ENCODE measurements around the gene EFHC1. TPM values are rescaled to one million over a fixed set of nuclear protein-coding genes. Genes with fewer than 3 reads are reported as not detected.
"Not testable (repeated sequence)": the region's sequence is repeated elsewhere in the genome, so short reads cannot be mapped to it uniquely, and the experiment has no call there.

EFHC1 gene
- total RNA-seq, 1 donor = 30.3 TPM

GRCh38 chr6:52376763-52377162 is 43.4 kb upstream of the EFHC1 start:
- TF ChIP-seq, protein P1, sequence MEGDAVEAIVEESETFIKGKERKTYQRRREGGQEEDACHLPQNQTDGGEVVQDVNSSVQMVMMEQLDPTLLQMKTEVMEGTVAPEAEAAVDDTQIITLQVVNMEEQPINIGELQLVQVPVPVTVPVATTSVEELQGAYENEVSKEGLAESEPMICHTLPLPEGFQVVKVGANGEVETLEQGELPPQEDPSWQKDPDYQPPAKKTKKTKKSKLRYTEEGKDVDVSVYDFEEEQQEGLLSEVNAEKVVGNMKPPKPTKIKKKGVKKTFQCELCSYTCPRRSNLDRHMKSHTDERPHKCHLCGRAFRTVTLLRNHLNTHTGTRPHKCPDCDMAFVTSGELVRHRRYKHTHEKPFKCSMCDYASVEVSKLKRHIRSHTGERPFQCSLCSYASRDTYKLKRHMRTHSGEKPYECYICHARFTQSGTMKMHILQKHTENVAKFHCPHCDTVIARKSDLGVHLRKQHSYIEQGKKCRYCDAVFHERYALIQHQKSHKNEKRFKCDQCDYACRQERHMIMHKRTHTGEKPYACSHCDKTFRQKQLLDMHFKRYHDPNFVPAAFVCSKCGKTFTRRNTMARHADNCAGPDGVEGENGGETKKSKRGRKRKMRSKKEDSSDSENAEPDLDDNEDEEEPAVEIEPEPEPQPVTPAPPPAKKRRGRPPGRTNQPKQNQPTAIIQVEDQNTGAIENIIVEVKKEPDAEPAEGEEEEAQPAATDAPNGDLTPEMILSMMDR (IDR thresholded peaks at IDR 0.05; ENCODE audit: insufficient read depth, low read length) = no peak
- H3K4me3 ChIP-seq (ENCODE audit: low read depth, low read length) = no peak overlapping the region
- DNase-seq (ENCODE audit: low read depth) = no peak

GRCh38 chr6:52377538-52378221 is 42.5 kb upstream of the EFHC1 start:
- H3K4me3 ChIP-seq (ENCODE audit: low read depth, low read length) = no peak overlapping the region
- TF ChIP-seq, protein P1 (IDR thresholded peaks at IDR 0.05; ENCODE audit: insufficient read depth, low read length) = no peak

DNA sequence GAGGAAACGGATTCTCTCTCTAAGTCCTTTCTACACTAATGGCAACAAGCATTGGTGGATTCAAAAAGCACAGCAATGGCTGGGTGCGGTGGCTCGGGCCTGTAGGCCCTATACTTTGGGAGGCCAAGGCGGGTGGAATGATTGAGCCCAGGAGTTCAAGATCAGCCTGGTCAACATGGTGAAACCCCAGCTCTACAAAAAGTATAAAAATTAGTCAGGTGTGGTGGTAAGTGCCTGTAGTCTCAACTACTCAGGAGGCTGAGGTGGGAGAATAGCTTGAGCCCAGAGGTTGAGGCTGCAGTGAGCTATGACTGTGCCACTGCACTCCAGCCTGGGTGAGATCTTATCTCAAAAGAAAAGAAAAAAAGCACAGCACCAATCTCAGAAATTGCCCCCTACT is 38.9 kb upstream of the EFHC1 start:
- no peak for DNase-seq (ENCODE audit: low read depth)
- TF ChIP-seq, protein P1 (IDR thresholded peaks at IDR 0.05; ENCODE audit: insufficient read depth, low read length) = no peak
- H3K4me3 ChIP-seq (ENCODE audit: low read depth, low read length) = no peak overlapping the region

More at GRCh38 chr6:52377538-52378221, 42.5 kb upstream of the EFHC1 start:
- no peak for DNase-seq (ENCODE audit: low read depth)

- TF ChIP-seq, protein P1 (IDR thresholded peaks at IDR 0.05; ENCODE audit: insufficient read depth, low read length) = no peak
- H3K4me3 ChIP-seq (ENCODE audit: low read depth, low read length) = no peak overlapping the region
- no peak for DNase-seq (ENCODE audit: low read depth)
Observed at GRCh38 chr6:52384145-52384766, 35.9 kb upstream of the EFHC1 start.

DNA sequence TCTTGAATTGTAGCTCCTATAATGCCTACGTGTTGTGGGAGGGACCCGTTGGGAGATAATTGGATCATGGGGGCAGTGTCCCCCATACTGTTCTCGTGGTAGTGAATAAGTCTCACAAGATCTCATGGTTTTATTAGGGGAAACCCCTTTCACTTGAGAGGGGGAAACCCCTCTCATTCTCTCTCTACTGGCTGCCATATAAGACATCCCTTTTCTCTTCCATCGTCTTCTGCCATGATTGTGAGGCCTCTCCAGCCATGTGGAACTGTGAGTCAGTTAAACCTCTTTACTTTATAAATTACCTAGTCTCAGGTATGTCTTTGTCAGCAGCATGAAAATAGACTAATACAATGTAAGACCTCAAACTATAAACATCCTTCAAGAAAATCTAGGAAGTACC is 35.1 kb upstream of the EFHC1 start:
- TF ChIP-seq, protein P1 (IDR thresholded peaks at IDR 0.05; ENCODE audit: insufficient read depth, low read length) = no peak
- DNase-seq (ENCODE audit: low read depth) = no peak
- H3K4me3 ChIP-seq (ENCODE audit: low read depth, low read length) = no peak overlapping the region

DNA sequence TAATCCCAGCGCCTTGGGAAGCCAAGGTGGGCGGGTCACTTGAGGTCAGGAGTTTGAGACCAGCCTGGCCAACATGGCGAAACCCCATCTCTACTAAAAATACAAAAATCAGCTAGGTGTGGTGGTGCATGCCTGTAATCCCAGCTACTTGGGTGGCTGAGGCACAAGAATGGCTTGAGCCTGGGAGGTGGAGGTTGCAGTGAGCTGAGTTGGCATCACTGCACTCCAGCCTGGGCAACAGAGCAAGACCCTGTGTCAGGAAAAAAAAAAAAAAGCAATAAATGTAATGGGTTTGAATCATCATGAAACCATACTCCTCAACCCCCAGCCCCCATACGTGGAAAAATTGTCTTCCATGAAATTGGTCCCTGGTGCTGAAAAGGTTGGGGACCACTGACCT is 32.0 kb upstream of the EFHC1 start:
- not testable (repeated sequence) for H3K4me3 ChIP-seq (ENCODE audit: low read depth, low read length); DNase-seq (ENCODE audit: low read depth)

GRCh38 chr6:52388790-52389189 is 31.4 kb upstream of the EFHC1 start:
- H3K4me3 ChIP-seq (ENCODE audit: low read depth, low read length) = no peak overlapping the region
- TF ChIP-seq, protein P1 (IDR thresholded peaks at IDR 0.05; ENCODE audit: insufficient read depth, low read length) = no peak
- no peak for DNase-seq (ENCODE audit: low read depth)

Data from fibroblast of the aortic adventitia (primary cell).